ENCODE results near the gene DNAJC4.
A peak's percentile ranks its signal among the peaks of the same experiment; 100 is the strongest.

Gene DNAJC4
- 7.1 to 23.0 (median 21.4) reads per million in 3 experiments for total RNA-seq

DNA sequence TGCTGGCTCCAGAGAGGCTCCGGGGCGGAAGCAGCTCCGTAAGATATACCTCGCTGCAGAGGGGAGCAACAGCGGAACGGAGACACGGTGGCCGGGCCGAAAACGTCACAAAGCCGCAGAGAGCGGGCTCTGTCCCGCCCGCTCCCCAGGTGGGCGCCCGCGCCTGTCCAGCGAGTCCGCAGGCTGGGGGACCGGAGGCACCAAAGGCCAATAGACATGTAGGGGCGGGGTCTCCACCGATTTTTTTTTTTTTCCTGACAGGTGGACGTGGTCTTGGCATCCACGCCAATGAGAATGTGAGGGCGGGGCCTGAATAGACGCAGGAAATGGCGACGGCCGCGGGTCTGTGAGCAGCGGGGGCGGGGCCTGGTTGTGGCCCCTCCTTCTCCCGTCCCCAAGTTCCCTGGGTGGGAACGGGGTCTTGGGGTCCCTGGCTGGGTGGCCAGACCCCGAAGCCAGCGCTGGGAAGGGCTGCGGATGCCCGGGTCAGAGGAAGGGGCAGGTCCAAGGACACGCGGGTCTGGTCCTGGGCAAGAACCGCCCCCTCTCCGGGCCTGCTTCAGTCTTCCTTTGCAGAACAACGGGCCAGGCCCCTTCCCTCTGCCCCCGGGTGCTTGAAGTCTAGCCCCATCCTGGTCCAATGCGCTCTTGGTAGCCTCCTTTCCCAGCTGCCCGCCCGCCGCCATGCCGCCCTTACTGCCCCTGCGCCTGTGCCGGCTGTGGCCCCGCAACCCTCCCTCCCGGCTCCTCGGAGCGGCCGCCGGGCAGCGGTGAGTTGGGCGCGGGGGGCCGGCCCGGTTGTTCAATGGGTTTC, at the start of gene DNAJC4:
DNAJC4 (plus strand) TSS at position 378 of the 814 bp plus-strand sequence; CDS start at position 685, 307 bp downstream.
- peak; percentile 85 for DNase-seq

GRCh38 chr11:64180891-64181290, 49.5 kb upstream of the DNAJC4 start:
- DNase-seq: no peak

DNA sequence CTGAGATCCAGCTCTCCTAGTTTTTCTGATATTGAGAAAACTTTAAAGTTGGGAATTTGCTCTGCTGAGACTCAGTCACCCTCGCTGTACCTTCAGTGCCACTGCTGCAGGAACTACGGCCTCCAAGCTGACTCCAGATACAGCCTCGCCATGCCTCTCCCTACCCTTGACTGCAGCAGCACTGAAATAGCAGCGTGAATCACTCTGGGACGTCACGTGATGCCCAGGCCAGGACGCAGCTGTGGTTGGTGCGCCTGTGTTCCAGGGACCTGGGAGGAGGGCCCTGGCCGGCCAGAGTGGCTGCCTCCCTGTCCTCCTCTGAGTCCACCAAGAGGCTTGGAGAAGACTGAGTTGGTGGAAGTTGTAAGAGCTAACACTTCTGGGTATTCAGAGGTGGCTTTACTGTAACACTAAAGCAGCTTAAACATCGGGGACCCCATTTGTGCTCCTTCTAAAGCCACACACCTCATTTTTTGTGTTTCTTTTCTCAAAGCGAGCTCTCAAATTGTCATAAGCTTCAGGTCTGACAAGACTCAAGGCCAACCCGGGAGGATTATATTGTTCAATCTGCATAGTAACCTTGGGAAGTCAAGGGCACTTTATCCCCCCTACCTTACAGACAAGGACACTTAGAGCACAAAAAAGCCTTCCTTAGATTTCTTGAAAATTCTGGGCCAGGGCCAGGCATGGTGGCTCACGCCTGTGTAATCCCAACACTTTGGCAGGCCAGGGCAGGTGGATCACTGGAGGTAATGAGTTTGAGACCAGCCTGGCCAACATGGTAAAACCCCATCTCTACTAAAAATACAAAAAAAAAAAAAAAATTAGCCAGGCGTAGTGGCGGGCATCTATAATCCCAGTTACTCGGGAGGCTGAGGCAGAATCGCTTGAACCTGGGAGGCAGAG, 48.6 kb upstream of the DNAJC4 start:
- no peak for DNase-seq

GRCh38 chr11:64183890-64184289, 46.5 kb upstream of the DNAJC4 start:
- no peak for DNase-seq

GRCh38 chr11:64185175-64185692, 45.1 kb upstream of the DNAJC4 start:
- DNase-seq: no peak

DNA sequence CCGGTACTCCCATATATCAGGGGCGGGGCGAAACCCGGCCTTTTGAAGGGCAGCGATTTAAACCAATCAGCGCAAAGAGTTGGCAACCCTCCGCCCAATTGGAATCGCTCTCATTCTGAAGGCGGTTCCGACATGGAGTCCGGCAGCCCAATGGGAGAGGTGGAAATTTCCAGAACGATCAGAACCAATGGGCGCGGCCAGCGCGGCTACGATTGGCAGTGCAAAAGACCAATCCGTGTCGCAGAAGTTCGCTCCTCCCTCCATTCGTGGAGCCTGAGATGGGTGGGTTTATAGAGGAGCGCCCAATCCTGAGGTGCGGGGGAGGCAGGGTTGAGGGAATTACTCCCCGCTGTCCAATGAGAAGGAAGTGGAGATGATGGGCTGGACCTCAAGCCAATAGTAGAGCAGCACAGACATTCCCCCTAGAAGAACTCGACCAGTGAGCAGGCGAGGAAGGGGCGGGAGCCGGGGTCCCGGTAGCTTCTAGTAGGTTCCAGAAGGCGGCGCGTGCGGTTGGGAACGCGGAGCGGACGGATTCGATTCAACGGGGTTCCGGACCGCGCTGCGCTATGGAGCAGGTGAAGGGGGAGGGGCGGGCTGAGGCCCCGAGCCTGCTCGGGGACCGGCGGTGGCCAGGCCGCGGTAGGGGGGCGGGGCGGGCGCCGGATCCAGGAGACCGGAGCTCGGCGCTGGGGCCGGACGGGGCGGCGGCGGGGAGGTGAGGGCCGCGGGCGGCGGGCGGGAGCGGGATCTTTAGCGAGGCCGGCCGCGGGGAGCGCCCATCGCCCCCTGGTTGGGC, 44.5 kb upstream of the DNAJC4 start, which contains the start of gene STIP1:
STIP1 (plus strand) TSS at position 479 of the 799 bp plus-strand sequence; CDS start at position 570, 91 bp downstream.
- peak; percentile 100 for DNase-seq

- peak; percentile 27 for DNase-seq
These were observed 43.7 kb upstream of the DNAJC4 start for GRCh38 chr11:64186492-64187165.

DNA sequence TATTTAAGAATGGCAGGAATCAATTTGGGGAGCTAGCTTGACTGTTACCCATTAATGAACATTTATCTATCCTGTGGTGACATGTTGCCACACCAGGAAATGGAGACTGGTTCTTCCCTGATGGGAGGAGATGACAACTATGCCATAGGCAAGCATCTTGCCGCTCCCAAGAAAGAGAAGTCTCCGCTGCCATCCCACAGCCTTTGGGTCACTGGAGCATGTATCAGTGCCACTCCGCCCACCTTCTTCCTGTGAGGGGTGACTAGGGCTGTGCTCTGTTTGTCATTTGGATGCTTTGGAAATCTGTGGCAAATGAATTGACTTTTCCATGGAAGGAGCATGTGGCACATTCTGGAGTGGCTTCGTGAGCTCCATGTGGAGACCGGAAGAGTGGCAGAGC, 37.9 kb upstream of the DNAJC4 start:
- DNase-seq: no peak

GRCh38 chr11:64196626-64197025, 33.7 kb upstream of the DNAJC4 start:
- no peak for DNase-seq

GRCh38 chr11:64198511-64198910, 31.8 kb upstream of the DNAJC4 start:
- no peak for DNase-seq

DNA sequence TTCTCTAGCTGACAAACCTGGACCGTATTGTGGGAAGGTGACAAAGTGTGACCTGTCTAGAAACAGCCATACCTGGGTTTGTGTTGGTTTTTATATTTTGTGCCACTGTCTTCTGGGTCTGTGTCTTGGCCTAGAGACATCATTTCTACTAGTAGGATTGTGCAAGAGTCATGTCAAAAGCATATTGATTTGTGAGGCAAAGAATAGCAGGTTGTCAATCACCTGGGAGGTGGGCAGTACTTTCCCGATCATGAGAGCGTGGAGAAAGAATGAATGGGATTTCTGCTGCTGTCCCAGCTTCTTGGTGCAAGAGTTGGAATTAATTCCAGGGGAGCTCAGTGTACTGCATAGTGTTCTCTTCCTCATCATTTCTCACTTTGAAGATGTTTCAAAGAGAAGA, 28.8 kb upstream of the DNAJC4 start:
- no peak for DNase-seq

GRCh38 chr11:64202992-64203391, 27.4 kb upstream of the DNAJC4 start:
- no peak for DNase-seq

DNA sequence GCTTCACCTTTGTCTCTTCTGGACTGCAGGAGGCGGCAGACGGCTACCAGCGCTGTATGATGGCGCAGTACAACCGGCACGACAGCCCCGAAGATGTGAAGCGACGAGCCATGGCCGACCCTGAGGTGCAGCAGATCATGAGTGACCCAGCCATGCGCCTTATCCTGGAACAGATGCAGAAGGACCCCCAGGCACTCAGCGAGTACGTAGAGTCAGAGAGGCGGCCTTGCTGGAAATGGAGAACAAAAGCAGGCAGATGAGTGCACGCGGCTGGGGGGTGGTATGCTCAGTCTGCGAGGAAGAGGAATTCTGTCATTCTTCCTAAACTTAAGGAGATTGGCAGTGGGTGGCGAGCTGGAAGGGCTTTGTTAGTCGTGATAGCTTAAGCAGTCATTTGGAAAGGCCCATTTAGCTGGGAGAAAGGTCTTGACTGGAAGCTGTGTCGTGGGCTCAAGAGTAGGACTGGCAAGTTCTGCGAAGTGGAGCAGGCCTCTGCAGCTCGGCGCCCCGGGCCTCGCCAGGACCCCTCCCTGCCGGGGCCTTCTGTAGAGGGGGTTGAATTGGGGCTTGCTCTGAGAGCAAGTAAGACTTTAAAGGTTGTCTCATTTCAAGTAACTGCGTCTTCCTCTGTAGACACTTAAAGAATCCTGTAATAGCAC, 26.8 kb upstream of the DNAJC4 start:
- no peak for DNase-seq

GRCh38 chr11:64204080-64204440, 26.3 kb upstream of the DNAJC4 start:
- no peak for DNase-seq

DNA sequence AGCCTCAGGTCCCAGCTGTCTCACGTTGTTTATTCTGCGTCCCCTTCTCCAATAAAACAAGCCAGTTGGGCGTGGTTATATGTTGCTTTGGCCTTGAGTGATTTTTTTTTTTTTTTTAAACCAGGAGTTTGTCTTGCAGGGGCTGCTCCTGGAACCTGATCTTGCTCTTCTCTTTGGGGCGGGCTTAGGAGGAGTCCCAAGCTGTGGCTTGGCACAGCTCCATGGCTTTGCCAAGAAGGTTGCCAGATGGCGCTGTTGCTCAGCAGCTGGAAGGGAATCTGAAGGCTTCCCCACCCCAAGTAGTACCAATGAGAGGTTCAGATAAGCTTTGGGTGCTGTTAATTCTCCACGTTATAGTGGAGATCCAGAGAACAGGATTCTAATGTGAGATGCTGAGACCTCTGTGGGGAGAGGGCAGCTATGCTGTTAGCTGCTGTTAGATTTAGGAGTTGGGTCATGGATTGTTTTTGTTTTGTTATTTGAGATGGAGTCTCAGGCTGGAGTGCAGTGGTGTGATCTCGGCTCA, 25.8 kb upstream of the DNAJC4 start:
- peak; percentile 83 for DNase-seq

DNA sequence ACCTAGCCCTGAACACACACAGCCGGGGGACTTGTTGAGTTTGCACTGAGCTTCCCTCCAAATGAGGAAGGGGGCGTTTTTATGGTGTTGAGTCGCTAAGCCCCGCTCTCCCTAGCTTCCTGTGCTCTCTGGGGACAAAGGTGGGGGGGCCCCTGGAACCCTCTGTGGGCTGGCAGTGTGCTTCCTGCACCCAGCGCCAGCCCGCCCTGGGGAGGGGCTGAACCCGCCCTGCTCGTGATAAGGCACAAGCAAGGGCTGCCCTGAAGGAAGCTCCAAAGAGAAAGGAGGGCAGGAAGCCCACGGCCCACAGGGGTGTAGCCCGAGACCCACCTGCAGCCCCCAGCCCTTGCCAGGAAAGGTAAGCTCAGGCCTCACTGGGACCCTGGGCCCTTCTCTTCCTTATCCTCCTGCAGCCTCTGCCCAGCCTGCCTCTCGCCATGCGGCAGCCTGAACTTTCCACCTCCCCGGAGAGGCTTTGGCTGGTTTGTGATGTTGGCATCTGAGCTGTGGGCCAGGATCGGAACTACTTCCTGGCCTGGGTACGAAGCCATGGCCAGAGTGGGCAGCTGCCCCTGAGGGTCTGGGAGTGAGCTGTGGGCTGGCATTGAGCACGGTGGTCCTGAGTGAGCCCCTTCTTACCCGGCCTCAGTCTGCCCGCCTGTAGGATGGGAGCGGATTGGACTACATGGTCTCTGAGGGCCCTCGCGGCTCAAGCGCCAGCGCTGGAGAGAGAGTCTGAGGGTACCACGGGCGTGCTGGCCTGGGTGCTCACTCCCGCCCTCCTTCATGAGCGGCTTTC, 23.7 kb upstream of the DNAJC4 start, which contains the start of gene FERMT3:
FERMT3 (plus strand) TSS at position 265 of the 799 bp plus-strand sequence. CDS start 644 bp downstream, outside the sequence.
- DNase-seq: peak; percentile 71

GRCh38 chr11:64207256-64208085, 22.9 kb upstream of the DNAJC4 start:
- DNase-seq: peak; percentile 68

GRCh38 chr11:64208086-64208795, 22.1 kb upstream of the DNAJC4 start:
- no peak for DNase-seq
